MCF 10A (cell line): ENCODE measurements around the gene ZNF160. TPM values are rescaled to one million over a fixed set of nuclear protein-coding genes. Genes with fewer than 3 reads are reported as not detected.

Experiments used
- BruUV-seq: library from RNA; stranded (reverse); fragments of 400-500 nt; replicated peaks from 2 replicates; lab custom pipeline; 2021; lab: Mats Ljungman, UMichigan
- CTCF ChIA-PET: fragments of 300-600 bp; sonication (Branson Sonifier 250); formaldehyde crosslinking; extraction: SDS; loops from one replicate; lab custom pipeline; 2021; ENCODE audit warnings: antibody characterized with exemption, inconsistent platforms; lab: Yijun Ruan, JAX
- POLR2A ChIA-PET: fragments of 300-600, 350-650 bp; sonication (Branson Sonifier 250); formaldehyde crosslinking; extraction: SDS; loops from one replicate; lab custom pipeline; 2020; ENCODE audit warnings: antibody characterized with exemption, inconsistent platforms; lab: Yijun Ruan, JAX
- DNase-seq: peaks from one replicate; pipeline ENCODE4 v3.0.0-alpha.2; 2018; ENCODE audit not compliant: unreplicated experiment
- H3K27ac Mint-ChIP-seq: one replicate; pipeline ENCODE4 v1.8.0; 2022; ENCODE audit warnings: mild to moderate bottlenecking, low read depth, mixed read lengths; ENCODE audit not compliant: unreplicated experiment
- H3K27me3 Mint-ChIP-seq: one replicate; pipeline ENCODE4 v1.8.0; 2022; ENCODE audit warnings: mixed read lengths; ENCODE audit not compliant: insufficient read depth, unreplicated experiment
- H3K36me3 Mint-ChIP-seq: one replicate; pipeline ENCODE4 v1.8.0; 2022; ENCODE audit warnings: mild to moderate bottlenecking, moderate library complexity, mixed read lengths; ENCODE audit not compliant: insufficient read depth, unreplicated experiment
- H3K4me1 Mint-ChIP-seq: one replicate; pipeline ENCODE4 v1.8.0; 2022; ENCODE audit warnings: mixed read lengths; ENCODE audit not compliant: insufficient read depth, unreplicated experiment
- H3K4me3 Mint-ChIP-seq: one replicate; pipeline ENCODE4 v1.8.0; 2022; ENCODE audit warnings: mild to moderate bottlenecking, moderate library complexity, mixed read lengths; ENCODE audit not compliant: unreplicated experiment
- H3K9me3 Mint-ChIP-seq: one replicate; pipeline ENCODE4 v1.8.0; 2022; ENCODE audit warnings: mixed read lengths; ENCODE audit not compliant: unreplicated experiment
- CTCF ChIP-seq: fragments of 200-600 bp; IDR thresholded peaks from one replicate; pipeline ENCODE4 v1.8.0; 2022; ENCODE audit warnings: antibody characterized with exemption, mild to moderate bottlenecking; ENCODE audit not compliant: unreplicated experiment
- intact Hi-C: fragments of 100-400 bp; cut with micrococcal nuclease; formaldehyde crosslinking; loops from 2 replicates; pipeline ENCODE4 v1.14.1; 2022
- total RNA-seq: library from RNA; stranded (reverse); gene quantifications from 2 replicates; pipeline ENCODE4 v1.2.3, GENCODE V29; 2022

Gene ZNF160
- total RNA-seq, 1 experiment from 2014 or later: 16.5 TPM

GRCh38 chr19:53057904-53058580 is 45.2 kb downstream of the ZNF160 start:
- Mint-ChIP-seq H3K4me3 (no peak overlapping the region), H3K9me3 (peaks cover 35% of the 10 kb centered on the region), H3K36me3 (no peaks in the 10 kb centered on the region), H3K27me3 (no peaks in the 10 kb centered on the region), H3K27ac (no peak overlapping the region), H3K4me1 (no peaks in the 10 kb centered on the region)
- ChIA-PET POLR2A (no interaction called here), CTCF (no interaction called here)
- no TSS peak for BruUV-seq
- intact Hi-C loops: no loop called here
- no peak for DNase-seq
- no peak for TF ChIP-seq CTCF

GRCh38 chr19:53055117-53055516 is 48.1 kb downstream of the ZNF160 start:
- DNase-seq: no peak
- H3K9me3 Mint-ChIP-seq: peaks cover 26% of the 10 kb centered on the region
- no peaks in the 10 kb centered on the region for H3K4me1 Mint-ChIP-seq
- H3K27me3 Mint-ChIP-seq: no peaks in the 10 kb centered on the region
- intact Hi-C loops: no loop called here
- BruUV-seq: no TSS peak
- POLR2A ChIA-PET: interaction anchor here (0.8 kb wide), 1 partner anchor 23 kb away, joined by 3 read pairs; no protein-coding TSS in a partner anchor
- CTCF ChIA-PET: interaction anchor here (0.6 kb wide), 1 partner anchor 47 kb away, joined by 3 read pairs; no protein-coding TSS in a partner anchor
- H3K4me3 Mint-ChIP-seq: no peak overlapping the region
- no peaks in the 10 kb centered on the region for H3K36me3 Mint-ChIP-seq
- no peak for TF ChIP-seq CTCF
- H3K27ac Mint-ChIP-seq: no peak overlapping the region

- Mint-ChIP-seq H3K27me3 (no peaks in the 10 kb centered on the region), H3K27ac (no peak overlapping the region), H3K9me3 (peaks cover 21% of the 10 kb centered on the region), H3K4me3 (no peak overlapping the region), H3K4me1 (no peaks in the 10 kb centered on the region), H3K36me3 (no peaks in the 10 kb centered on the region)
- BruUV-seq: no TSS peak
- intact Hi-C loops: no loop called here
- ChIA-PET POLR2A (no interaction called here), CTCF (no interaction called here)
- no peak for TF ChIP-seq CTCF
- DNase-seq: no peak
These were observed 55.8 kb downstream of the ZNF160 start for GRCh38 chr19:53047379-53047778.

- Mint-ChIP-seq H3K27me3 (no peaks in the 10 kb centered on the region), H3K9me3 (peaks cover 17% of the 10 kb centered on the region), H3K36me3 (no peaks in the 10 kb centered on the region), H3K4me3 (no peak overlapping the region), H3K27ac (no peak overlapping the region), H3K4me1 (no peaks in the 10 kb centered on the region)
- intact Hi-C loops: no loop called here
- TF ChIP-seq CTCF: no peak
- no peak for DNase-seq
- POLR2A ChIA-PET: interaction anchor here (0.6 kb wide), 1 partner anchor 16 kb away, joined by 4 read pairs; no protein-coding TSS in a partner anchor
- no TSS peak for BruUV-seq
- CTCF ChIA-PET: interaction anchor here (0.6 kb wide), 1 partner anchor 52 kb away, joined by 3 read pairs; no protein-coding TSS in a partner anchor
These were observed 57.7 kb downstream of the ZNF160 start for GRCh38 chr19:53045536-53045935.
